ENCODE data around the gene MYO16. TPM values are rescaled to one million over a fixed set of nuclear protein-coding genes. Genes with fewer than 3 reads are reported as not detected.

MYO16 gene
- total RNA-seq, 3 donors from 2014 or later: 0.08 TPM; not detected in 2

GRCh38 chr13:108948251-108948671 is 318.9 kb downstream of the MYO16 start:
- H3K4me3 Mint-ChIP-seq: no peak overlapping the region
- no peaks in the 10 kb centered on the region for H3K9me3 Mint-ChIP-seq
- no peaks in the 10 kb centered on the region for H3K27me3 Mint-ChIP-seq (ENCODE audit: low read depth)
- H3K36me3 Mint-ChIP-seq (ENCODE audit: insufficient read depth): no peaks in the 10 kb centered on the region
- DNase-seq (no peak), ATAC-seq (no peak)
- H3K4me1 Mint-ChIP-seq (ENCODE audit: low read depth): no peaks in the 10 kb centered on the region

DNA sequence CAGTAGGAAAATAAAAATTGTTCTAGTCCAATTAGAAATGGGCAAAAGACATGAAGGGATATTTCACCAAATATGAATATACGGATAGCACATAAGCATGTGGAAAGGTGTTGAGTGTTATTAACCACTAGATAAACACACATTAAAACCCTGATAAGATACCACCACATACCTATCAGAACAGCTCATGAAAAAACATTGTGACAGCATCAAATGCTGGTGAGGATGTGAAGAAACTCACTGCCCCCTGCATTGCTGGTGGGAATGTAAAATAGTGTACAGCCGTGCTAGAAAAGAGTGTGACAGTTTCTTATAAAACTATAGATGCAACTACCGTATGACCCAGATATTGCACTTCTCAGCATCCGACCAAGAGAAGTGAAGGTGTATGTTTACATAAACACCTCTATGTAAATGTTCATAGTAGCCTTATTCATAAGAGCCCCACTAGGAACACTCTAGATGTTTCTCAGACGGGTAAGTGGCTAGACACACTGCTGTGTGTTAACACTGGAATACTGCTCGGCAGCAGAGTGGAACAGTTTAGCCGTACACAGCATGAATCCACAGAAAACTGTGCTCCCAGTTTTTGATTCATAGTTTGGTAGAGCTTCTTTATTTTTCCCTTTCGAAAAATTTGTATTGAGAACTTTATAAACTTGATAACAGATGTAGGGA is 321.1 kb downstream of the MYO16 start:
- H3K36me3 Mint-ChIP-seq (ENCODE audit: insufficient read depth): no peaks in the 10 kb centered on the region
- no peak for DNase-seq
- no peaks in the 10 kb centered on the region for H3K9me3 Mint-ChIP-seq
- H3K4me1 Mint-ChIP-seq (ENCODE audit: low read depth): no peaks in the 10 kb centered on the region
- no peak overlapping the region for H3K4me3 Mint-ChIP-seq
- no peak for ATAC-seq
- no peaks in the 10 kb centered on the region for H3K27me3 Mint-ChIP-seq (ENCODE audit: low read depth)

DNA sequence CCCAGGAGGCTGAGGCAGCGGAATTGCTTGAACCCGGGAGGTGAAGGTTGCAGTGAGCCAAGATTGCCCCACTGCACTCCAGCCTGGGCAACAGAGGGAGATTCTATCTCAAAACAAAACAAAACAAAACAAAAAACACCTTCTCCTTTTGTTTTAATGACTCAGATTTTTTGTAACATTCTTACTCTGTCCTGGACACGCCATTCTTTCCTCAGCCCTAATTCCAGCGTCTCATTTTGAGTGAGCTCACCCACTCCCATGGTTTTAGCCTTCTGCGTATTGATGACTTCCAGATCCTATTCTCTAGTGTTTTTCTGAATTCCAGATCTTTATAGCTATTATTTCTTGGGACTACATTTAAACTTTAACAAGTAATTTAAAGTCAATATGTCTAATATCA is 326.3 kb downstream of the MYO16 start:
- Mint-ChIP-seq H3K4me1 (ENCODE audit: low read depth) (no peaks in the 10 kb centered on the region), H3K4me3 (no peak overlapping the region), H3K9me3 (no peaks in the 10 kb centered on the region), H3K27me3 (ENCODE audit: low read depth) (peaks cover 8% of the 10 kb centered on the region), H3K36me3 (ENCODE audit: insufficient read depth) (no peaks in the 10 kb centered on the region)
- DNase-seq: no peak
- no peak for ATAC-seq

- ATAC-seq (no peak), DNase-seq (no peak)
- H3K9me3 Mint-ChIP-seq: no peaks in the 10 kb centered on the region
- H3K4me1 Mint-ChIP-seq (ENCODE audit: low read depth): no peaks in the 10 kb centered on the region
- no peak overlapping the region for H3K4me3 Mint-ChIP-seq
- H3K27me3 Mint-ChIP-seq (ENCODE audit: low read depth): peaks cover 11% of the 10 kb centered on the region
- no peaks in the 10 kb centered on the region for H3K36me3 Mint-ChIP-seq (ENCODE audit: insufficient read depth)
Observed at GRCh38 chr13:108957369-108958012, 328.1 kb downstream of the MYO16 start.

- ATAC-seq (no peak), DNase-seq (no peak)
- Mint-ChIP-seq H3K9me3 (no peaks in the 10 kb centered on the region), H3K27me3 (ENCODE audit: low read depth) (peaks cover 11% of the 10 kb centered on the region), H3K4me1 (ENCODE audit: low read depth) (no peaks in the 10 kb centered on the region), H3K36me3 (ENCODE audit: insufficient read depth) (no peaks in the 10 kb centered on the region), H3K4me3 (no peak overlapping the region)
Observed at GRCh38 chr13:108958013-108958376, 328.6 kb downstream of the MYO16 start.

DNA sequence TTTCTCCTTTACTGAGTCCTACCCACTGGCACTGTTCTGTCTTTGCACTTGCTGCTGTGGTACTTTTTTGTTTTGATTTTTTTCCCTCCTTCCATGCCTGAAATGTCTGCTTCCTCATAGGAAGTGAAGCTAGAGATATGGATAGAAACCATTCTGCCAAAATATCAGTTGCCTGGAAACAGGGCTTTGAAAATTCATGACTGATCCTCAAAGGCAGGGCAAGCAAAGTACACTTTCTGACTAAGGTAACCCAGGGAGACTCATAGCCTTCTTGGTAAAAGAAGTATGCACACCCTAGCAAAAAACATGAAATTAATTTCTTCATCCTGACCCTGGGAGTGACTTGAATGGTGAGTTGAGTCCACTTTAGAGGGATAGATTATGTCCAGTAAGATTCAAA is 329.8 kb downstream of the MYO16 start:
- Mint-ChIP-seq H3K36me3 (ENCODE audit: insufficient read depth) (no peaks in the 10 kb centered on the region), H3K9me3 (no peaks in the 10 kb centered on the region), H3K4me1 (ENCODE audit: low read depth) (no peaks in the 10 kb centered on the region), H3K4me3 (no peak overlapping the region), H3K27me3 (ENCODE audit: low read depth) (peaks cover 11% of the 10 kb centered on the region)
- DNase-seq (no peak), ATAC-seq (no peak)

DNA sequence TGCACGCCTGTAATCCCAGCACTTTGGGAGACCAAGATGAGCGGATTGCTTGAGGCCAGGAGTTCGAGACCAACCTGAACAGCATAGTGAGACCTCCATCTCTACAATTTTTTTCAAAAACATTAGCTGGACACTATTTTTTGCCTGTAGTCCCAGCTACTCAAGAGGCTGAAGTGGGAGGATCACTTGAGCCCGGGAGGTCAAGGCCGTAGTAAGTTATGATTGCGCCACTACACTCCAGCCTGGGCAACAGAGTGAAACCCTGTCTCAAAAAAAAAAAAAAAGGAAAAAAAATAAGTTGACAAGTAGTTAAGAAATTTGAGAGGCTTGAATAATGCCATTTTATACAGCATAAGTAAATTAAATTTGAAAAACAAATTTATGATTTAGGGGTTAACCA is 330.6 kb downstream of the MYO16 start:
- Mint-ChIP-seq H3K27me3 (ENCODE audit: low read depth) (peaks cover 11% of the 10 kb centered on the region), H3K36me3 (ENCODE audit: insufficient read depth) (no peaks in the 10 kb centered on the region), H3K4me1 (ENCODE audit: low read depth) (no peaks in the 10 kb centered on the region), H3K4me3 (no peak overlapping the region), H3K9me3 (no peaks in the 10 kb centered on the region)
- no peak for DNase-seq
- ATAC-seq: no peak

DNA sequence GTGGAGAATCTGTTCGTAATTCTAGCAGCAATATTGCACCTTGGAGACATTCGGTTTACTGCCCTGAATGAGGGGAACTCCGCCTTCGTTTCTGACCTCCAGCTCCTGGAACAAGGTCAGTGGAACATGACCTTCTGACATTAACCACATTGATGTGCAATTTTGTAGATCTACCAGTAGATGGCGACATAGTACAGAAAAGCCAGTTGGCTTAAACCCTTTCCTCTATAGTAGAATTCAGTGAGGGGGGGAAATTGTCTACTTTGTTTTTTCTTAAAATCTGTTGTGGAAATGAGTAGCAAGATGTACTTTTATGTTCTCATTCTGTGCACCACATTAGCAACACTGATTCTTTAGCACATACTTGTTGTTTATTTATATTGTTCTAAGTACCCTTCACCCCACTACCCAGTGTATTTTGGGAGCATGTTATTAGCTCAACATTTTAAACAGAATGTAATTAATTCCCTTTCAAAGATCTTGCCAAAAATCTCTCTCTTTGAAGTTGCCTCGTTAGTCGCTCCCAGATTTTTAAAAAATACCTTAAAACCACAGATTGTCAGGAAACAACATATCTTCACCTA is 332.2 kb downstream of the MYO16 start:
- Mint-ChIP-seq H3K36me3 (ENCODE audit: insufficient read depth) (no peaks in the 10 kb centered on the region), H3K4me3 (no peak overlapping the region), H3K4me1 (ENCODE audit: low read depth) (no peaks in the 10 kb centered on the region), H3K9me3 (no peaks in the 10 kb centered on the region), H3K27me3 (ENCODE audit: low read depth) (peaks cover 4% of the 10 kb centered on the region)
- ATAC-seq: peak; percentile 66 to 67
- DNase-seq: no peak

DNA sequence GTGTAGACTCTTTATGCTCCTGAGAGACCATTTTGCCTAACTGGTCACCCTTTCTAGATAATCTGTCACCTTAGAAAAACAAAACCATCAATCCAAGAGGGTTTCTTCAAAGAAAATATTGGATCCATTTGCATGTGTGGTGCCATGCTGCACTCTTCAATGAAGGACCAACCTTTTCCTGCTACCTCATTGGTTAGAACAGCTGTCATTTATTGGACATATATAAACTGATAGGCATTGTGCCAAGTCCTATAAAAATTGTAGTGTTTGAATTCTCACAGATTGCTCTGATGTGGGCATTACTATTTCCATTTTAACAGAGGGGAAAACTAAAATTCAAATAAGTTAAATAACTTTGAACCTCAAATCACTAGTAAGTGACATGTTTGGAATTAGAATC is 333.2 kb downstream of the MYO16 start:
- Mint-ChIP-seq H3K4me3 (no peak overlapping the region), H3K4me1 (ENCODE audit: low read depth) (no peaks in the 10 kb centered on the region), H3K9me3 (no peaks in the 10 kb centered on the region), H3K36me3 (ENCODE audit: insufficient read depth) (no peaks in the 10 kb centered on the region), H3K27me3 (ENCODE audit: low read depth) (peaks cover 2% of the 10 kb centered on the region)
- DNase-seq (no peak), ATAC-seq (no peak)

DNA sequence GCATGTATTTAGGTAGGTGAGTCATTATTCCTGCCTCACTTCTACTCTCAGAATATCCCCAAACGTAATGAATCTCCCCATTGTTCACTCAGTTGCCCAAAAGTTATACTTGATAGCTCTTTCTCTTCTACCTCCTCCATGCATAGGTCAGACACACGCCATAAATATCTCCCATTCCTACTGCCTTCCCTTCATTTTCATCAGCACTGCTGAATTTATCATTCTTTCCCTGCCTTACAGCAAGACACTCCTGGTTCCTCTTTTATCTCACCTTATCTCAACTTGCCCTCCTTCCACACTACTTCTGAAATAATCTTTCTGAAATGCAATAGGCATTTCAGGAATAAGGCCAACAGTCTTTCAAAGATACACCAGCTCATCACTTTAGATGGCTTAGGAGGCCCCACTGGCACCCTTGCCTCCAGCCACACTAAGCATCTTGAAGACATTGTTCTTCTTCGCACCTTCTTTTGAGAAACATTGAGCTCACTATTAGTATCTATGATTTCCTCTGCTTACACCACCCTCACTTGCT is 333.9 kb downstream of the MYO16 start:
- no peak for DNase-seq
- Mint-ChIP-seq H3K4me1 (ENCODE audit: low read depth) (no peaks in the 10 kb centered on the region), H3K27me3 (ENCODE audit: low read depth) (peaks cover 2% of the 10 kb centered on the region), H3K4me3 (no peak overlapping the region), H3K36me3 (ENCODE audit: insufficient read depth) (no peaks in the 10 kb centered on the region), H3K9me3 (no peaks in the 10 kb centered on the region)
- no peak for ATAC-seq

DNA sequence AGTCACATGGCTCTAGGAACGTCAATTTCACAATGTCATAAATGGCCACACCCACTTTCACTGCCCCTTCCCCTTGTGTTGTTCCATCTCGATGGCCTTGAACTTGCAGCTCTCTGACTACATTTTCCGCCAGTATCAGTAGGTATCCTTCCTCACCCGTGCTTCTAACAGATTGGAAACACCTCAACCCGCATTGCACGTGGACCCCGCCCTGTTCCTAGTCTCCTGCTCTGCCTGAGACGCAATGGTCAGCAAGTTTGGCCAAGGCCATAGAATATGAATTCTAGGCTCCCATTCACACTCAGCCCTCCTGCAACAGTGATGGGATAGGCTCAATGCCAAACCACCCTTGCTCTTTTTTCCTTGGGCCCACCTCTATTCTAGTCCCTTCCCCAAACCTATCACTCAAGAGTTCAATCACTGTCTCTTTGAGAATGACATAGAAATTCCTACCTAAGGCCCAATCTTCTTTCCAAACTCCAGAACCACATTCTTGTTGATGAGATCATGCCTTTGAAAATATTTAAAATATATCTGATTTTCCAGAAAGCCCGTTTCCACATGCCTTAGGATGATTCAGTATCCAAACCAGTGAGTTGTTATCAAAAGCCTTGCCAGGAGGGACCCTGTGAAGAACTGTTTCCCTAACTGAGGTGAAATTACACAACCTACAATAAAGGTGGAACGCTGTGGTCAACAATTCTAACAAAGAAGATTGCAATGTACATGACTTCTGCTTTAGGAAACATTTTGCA is 334.6 kb downstream of the MYO16 start:
- no peak for ATAC-seq
- Mint-ChIP-seq H3K36me3 (ENCODE audit: insufficient read depth) (no peaks in the 10 kb centered on the region), H3K4me3 (no peak overlapping the region), H3K27me3 (ENCODE audit: low read depth) (peaks cover 2% of the 10 kb centered on the region), H3K4me1 (ENCODE audit: low read depth) (no peaks in the 10 kb centered on the region), H3K9me3 (no peaks in the 10 kb centered on the region)
- DNase-seq: no peak

GRCh38 chr13:108964606-108965005 is 335.2 kb downstream of the MYO16 start:
- no peak for ATAC-seq

GRCh38 chr13:108967371-108967770 is 338.0 kb downstream of the MYO16 start:
- H3K27me3 Mint-ChIP-seq (ENCODE audit: low read depth): no peaks in the 10 kb centered on the region
- no peak for DNase-seq
- ATAC-seq: no peak
- no peaks in the 10 kb centered on the region for H3K4me1 Mint-ChIP-seq (ENCODE audit: low read depth)
- H3K4me3 Mint-ChIP-seq: no peak overlapping the region
- no peaks in the 10 kb centered on the region for H3K9me3 Mint-ChIP-seq
- no peaks in the 10 kb centered on the region for H3K36me3 Mint-ChIP-seq (ENCODE audit: insufficient read depth)

More at GRCh38 chr13:108964606-108965005, 335.2 kb downstream of the MYO16 start:
- Mint-ChIP-seq H3K36me3 (ENCODE audit: insufficient read depth) (no peaks in the 10 kb centered on the region), H3K4me3 (no peak overlapping the region), H3K9me3 (no peaks in the 10 kb centered on the region), H3K4me1 (ENCODE audit: low read depth) (no peaks in the 10 kb centered on the region), H3K27me3 (ENCODE audit: low read depth) (peaks cover 2% of the 10 kb centered on the region)
- DNase-seq: no peak

GRCh38 chr13:108968566-108968965 is 339.2 kb downstream of the MYO16 start:
- Mint-ChIP-seq H3K36me3 (ENCODE audit: insufficient read depth) (no peaks in the 10 kb centered on the region), H3K4me3 (no peak overlapping the region), H3K9me3 (no peaks in the 10 kb centered on the region), H3K4me1 (ENCODE audit: low read depth) (no peaks in the 10 kb centered on the region), H3K27me3 (ENCODE audit: low read depth) (no peaks in the 10 kb centered on the region)
- ATAC-seq (no peak), DNase-seq (no peak)

All from activated T-cell treated with anti-CD3 and anti-CD28 coated beads, Interleukin-2, amount 50 U/mL, for 4 hours (primary cell).